ENCODE data around the gene DNAJC5. TPM values are rescaled to one million over a fixed set of nuclear protein-coding genes. Genes with fewer than 3 reads are reported as not detected.

DNAJC5 gene
- total and polyA plus RNA-seq, 2 of the 8 experiments (the other 6 are each of a cell fraction or from before 2014, with no cell fraction given), result 19.2 to 31.2 TPM

- H3K9ac ChIP-seq (replicated peaks in 1 of 4; ENCODE audit: extremely low read depth in 1 of 4, low read depth in 3 of 4, low read length in 3 of 4), result no peak overlapping the region
- H3K4me1 ChIP-seq (replicated peaks in 1 of 4; ENCODE audit: control insufficient read depth in 3 of 4, insufficient read depth in 4 of 4, low read length in 3 of 4), result peaks cover 0 to 18% (median 9%) of the 10 kb centered on the region in 4 experiments; a peak in 6 of 7 replicates
- no peak overlapping the region for H2BK120ac ChIP-seq (replicated peaks; ENCODE audit: low read depth, low read length)
- ChIA-PET POLR2A (ENCODE audit: partially characterized antibody) (interaction anchor here (0.7 to 7.8 kb wide), 2 partner anchors 9 to 18 kb away, joined by 4 to 68 read pairs; partner anchors contain the start of gene UCKL1), CTCF (ENCODE audit: partially characterized antibody) (interaction anchor here (0.8 to 7.7 kb wide), 3 partner anchors 14 to 36 kb away, joined by 3 to 58 read pairs (median 57); no protein-coding TSS in a partner anchor)
- H2AFZ ChIP-seq (ENCODE audit: low read length), result no peak overlapping the region
- no peak overlapping the region; the same call in 1 of the 2 replicates for H4K8ac ChIP-seq (ENCODE audit: extremely low read depth, insufficient read depth, low read length)
- no peaks in the 10 kb centered on the region for H3K9me3 ChIP-seq (ENCODE audit: insufficient read depth in 2 of 2, low read depth in 1 of 2, low read length in 1 of 2)
- no peak overlapping the region for H4K91ac ChIP-seq (replicated peaks; ENCODE audit: insufficient read length, low read length)
- H3K56ac ChIP-seq (replicated peaks; ENCODE audit: insufficient read length, low read depth, low read length), result no peak overlapping the region
- H3K14ac ChIP-seq (ENCODE audit: insufficient read length), result no peak overlapping the region
- 0 out of 2 replicates have a peak, but pooled peaks cover 2% of the 10 kb centered on the region for H3K79me1 ChIP-seq (ENCODE audit: low read depth, low read length)
- H4K5ac ChIP-seq (ENCODE audit: insufficient read length, low read depth, low read length), result no peak overlapping the region
- H3K27me3 ChIP-seq (replicated peaks in 1 of 4; ENCODE audit: control insufficient read depth in 3 of 4, extremely low read depth in 1 of 4, insufficient read depth in 3 of 4, low read length in 3 of 4), result no peaks in the 10 kb centered on the region
- no peak overlapping the region for H2BK15ac ChIP-seq (ENCODE audit: low read length)
- H2BK12ac ChIP-seq (ENCODE audit: low read depth, low read length), result no peak overlapping the region
- DNase-seq (ENCODE audit: low read depth in 1 of 2, low spot score in 2 of 2) (no peak), FAIRE-seq (no peak)
- no peaks in the 10 kb centered on the region for H3K79me2 ChIP-seq (ENCODE audit: control insufficient read depth in 1 of 2, insufficient read depth in 2 of 2, low read length in 2 of 2)
- peaks cover 0 to 5% (median 0%) of the 10 kb centered on the region in 4 experiments; a peak in 2 of 8 replicates for H3K36me3 ChIP-seq (ENCODE audit: control insufficient read depth in 2 of 4, insufficient read depth in 4 of 4, low read length in 3 of 4)
- H2BK5ac ChIP-seq (ENCODE audit: low read depth, low read length), result no peak overlapping the region
- H3K4ac ChIP-seq (replicated peaks; ENCODE audit: insufficient read length, low read depth, low read length), result no peak overlapping the region
- no peak overlapping the region for H2BK20ac ChIP-seq (ENCODE audit: low read length)
- H3K23ac ChIP-seq (ENCODE audit: insufficient read length), result no peak overlapping the region
- H3K4me2 ChIP-seq (ENCODE audit: insufficient read depth in 1 of 2, low read depth in 2 of 2, low read length in 2 of 2), result no peak overlapping the region; a peak in 1 of 4 replicates
- no peak overlapping the region for H3K18ac ChIP-seq (ENCODE audit: extremely low read depth, low read length)
- no peak overlapping the region for H2AK5ac ChIP-seq (ENCODE audit: low read depth, low read length)
- H3K4me3 ChIP-seq (ENCODE audit: extremely low read depth in 1 of 4, insufficient read depth in 2 of 4, low read depth in 3 of 4, low read length in 4 of 4), result no peak overlapping the region
- H4K20me1 ChIP-seq (replicated peaks in 1 of 2; ENCODE audit: control insufficient read depth in 1 of 2, insufficient read depth in 2 of 2, low read length in 2 of 2), result peaks cover 4 to 21% of the 10 kb centered on the region in 2 experiments
- H3K27ac ChIP-seq (ENCODE audit: low read depth, low read length), result no peak overlapping the region
- WGBS, 2 experiments (ENCODE audit: extremely low coverage in 1 of 2, insufficient coverage in 1 of 2, insufficient read length in 1 of 2, insufficient replicate concordance in 2 of 2, low coverage in 1 of 2, low lambda C conversion rate in 2 of 2, missing lambda C conversion rate in 1 of 2), result 89% methylated on average over 14 of the region's 14 CpGs; no CpG with 5 or more reads in 1 of the 2 experiments
- peaks cover 12% of the 10 kb centered on the region for H3K23me2 ChIP-seq (ENCODE audit: low read depth, low read length)
- TF ChIP-seq SP1 (IDR thresholded peaks at IDR 0.05; ENCODE audit: low read depth, low read length), result no peak
- no peak for TF ChIP-seq JUND (IDR thresholded peaks at IDR 0.05; ENCODE audit: low read length)
- no peak for TF ChIP-seq JUN (IDR thresholded peaks at IDR 0.05; ENCODE audit: low read depth, low read length)
- TF ChIP-seq, protein P1, sequence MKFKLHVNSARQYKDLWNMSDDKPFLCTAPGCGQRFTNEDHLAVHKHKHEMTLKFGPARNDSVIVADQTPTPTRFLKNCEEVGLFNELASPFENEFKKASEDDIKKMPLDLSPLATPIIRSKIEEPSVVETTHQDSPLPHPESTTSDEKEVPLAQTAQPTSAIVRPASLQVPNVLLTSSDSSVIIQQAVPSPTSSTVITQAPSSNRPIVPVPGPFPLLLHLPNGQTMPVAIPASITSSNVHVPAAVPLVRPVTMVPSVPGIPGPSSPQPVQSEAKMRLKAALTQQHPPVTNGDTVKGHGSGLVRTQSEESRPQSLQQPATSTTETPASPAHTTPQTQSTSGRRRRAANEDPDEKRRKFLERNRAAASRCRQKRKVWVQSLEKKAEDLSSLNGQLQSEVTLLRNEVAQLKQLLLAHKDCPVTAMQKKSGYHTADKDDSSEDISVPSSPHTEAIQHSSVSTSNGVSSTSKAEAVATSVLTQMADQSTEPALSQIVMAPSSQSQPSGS (IDR thresholded peaks at IDR 0.05; ENCODE audit: low read length), result no peak
- no peak for TF ChIP-seq SP4 (IDR thresholded peaks at IDR 0.05; ENCODE audit: low read length)
- TF ChIP-seq GABPA (IDR thresholded peaks at IDR 0.05; ENCODE audit: borderline replicate concordance, insufficient read depth, low read length), result no peak
- TF ChIP-seq TAF7 (optimal IDR thresholded peaks at IDR 0.05; ENCODE audit: borderline replicate concordance, low read depth, low read length), result no peak
- no peak for TF ChIP-seq KDM5A (IDR thresholded peaks at IDR 0.05; ENCODE audit: low read length)
- no peak for TF ChIP-seq NANOG (IDR thresholded peaks at IDR 0.05; ENCODE audit: insufficient read depth, low read depth, low read length, poor library complexity, severe bottlenecking)
- no peak for TF ChIP-seq SRF (IDR thresholded peaks at IDR 0.05; ENCODE audit: low read depth, low read length)
- TF ChIP-seq CTBP2 (IDR thresholded peaks at IDR 0.05; ENCODE audit: borderline replicate concordance, insufficient read depth, insufficient read length, low read length), result no peak
- no peak for TF ChIP-seq SIRT6 (IDR thresholded peaks at IDR 0.05; ENCODE audit: low read length)
- TF ChIP-seq ASH2L (IDR thresholded peaks at IDR 0.05; ENCODE audit: low read length), result no peak
Measured at GRCh38 chr20:63937596-63937995, 42.7 kb downstream of the DNAJC5 start.

Data from H1 (cell line).